H1 (cell line): ENCODE data around the gene CLCN3. TPM values are rescaled to one million over a fixed set of nuclear protein-coding genes. Genes with fewer than 3 reads are reported as not detected.

Experiments used
- CTCF ChIA-PET: fragments of 300-600 bp; sonication (Branson Sonifier 250); formaldehyde crosslinking; loops from one replicate; lab custom pipeline; 2021; ENCODE audit not compliant: partially characterized antibody; lab: Charles Lee
- POLR2A ChIA-PET: fragments of 300-600 bp; sonication (Branson Sonifier 250); formaldehyde crosslinking; loops from one replicate; lab custom pipeline; 2021; ENCODE audit warnings: inconsistent platforms; ENCODE audit not compliant: partially characterized antibody; lab: Charles Lee
- DNase-seq, 2 experiments: peaks; one replicate each; pipeline versions ENCODE4 v3.0.0 to v3.0.0-alpha.2; 2010 to 2022; ENCODE audit warnings: low spot score in 2 of 2, low read depth in 1 of 2, mixed read lengths in 1 of 2
- FAIRE-seq: peaks from 2 replicates; lab custom pipeline; 2011; peaks lifted over from hg19 to GRCh38; lab: Jason Lieb, UNC
- H2AFZ ChIP-seq: 2 replicates; pipeline ENCODE4 v1.8.1; 2012; ENCODE audit warnings: low read length, inconsistent platforms
- H2AK5ac ChIP-seq: 2 replicates; pipeline ENCODE4 v1.6.1; 2013; ENCODE audit warnings: low read depth, low read length
- H2BK120ac ChIP-seq: replicated peaks from 2 replicates; pipeline ENCODE3; 2013; ENCODE audit warnings: low read depth, low read length, inconsistent platforms
- H2BK12ac ChIP-seq: 2 replicates; pipeline ENCODE4 v1.6.1; 2013; ENCODE audit warnings: low read depth, low read length
- H2BK15ac ChIP-seq: 2 replicates; pipeline ENCODE4 v1.6.1; 2013; ENCODE audit warnings: low read length
- H2BK20ac ChIP-seq: 2 replicates; pipeline ENCODE4 v1.6.1; 2013; ENCODE audit warnings: low read length
- H2BK5ac ChIP-seq: 2 replicates; pipeline ENCODE4 v1.6.1; 2013; ENCODE audit warnings: low read depth, low read length
- H3K14ac ChIP-seq: 2 replicates; pipeline ENCODE4 v1.6.1; 2013; ENCODE audit warnings: inconsistent platforms; ENCODE audit not compliant: insufficient read length
- H3K18ac ChIP-seq: 2 replicates; pipeline ENCODE4 v1.6.1; 2013; ENCODE audit warnings: low read length; ENCODE audit errors: extremely low read depth
- H3K23ac ChIP-seq: 2 replicates; pipeline ENCODE4 v1.6.1; 2013; ENCODE audit warnings: inconsistent platforms; ENCODE audit not compliant: insufficient read length
- H3K23me2 ChIP-seq: 2 replicates; pipeline ENCODE4 v1.6.1; 2013; ENCODE audit warnings: low read depth, low read length
- H3K27ac ChIP-seq: 2 replicates; pipeline ENCODE4 v1.6.1; 2011; ENCODE audit warnings: low read depth, low read length, inconsistent platforms
- H3K27me3 ChIP-seq, 4 experiments: replicated peaks in 1 of 4; 1 replicate in 1 of 4; 2 replicates in 3 of 4; pipeline versions ENCODE4 v1.6.1 to v1.8.1; 2011 to 2013; ENCODE audit warnings: low read length in 3 of 4, mild to moderate bottlenecking in 3 of 4, inconsistent platforms in 2 of 4, mixed read lengths in 2 of 4, moderate library complexity in 1 of 4; ENCODE audit not compliant: control insufficient read depth in 3 of 4, insufficient read depth in 3 of 4; ENCODE audit errors: extremely low read depth in 1 of 4
- H3K36me3 ChIP-seq, 4 experiments: 2 replicates each; pipeline versions ENCODE4 v1.6.1 to v1.8.1; 2011 to 2013; ENCODE audit warnings: mild to moderate bottlenecking in 4 of 4, low read length in 3 of 4, moderate library complexity in 2 of 4, control low read depth in 1 of 4, inconsistent platforms in 1 of 4; ENCODE audit not compliant: insufficient read depth in 4 of 4, control insufficient read depth in 2 of 4
- H3K4ac ChIP-seq: replicated peaks from 2 replicates; pipeline ENCODE3; 2013; ENCODE audit warnings: low read length, low read depth, mixed read lengths, inconsistent platforms; ENCODE audit not compliant: insufficient read length
- H3K4me1 ChIP-seq, 4 experiments: replicated peaks in 1 of 4; 1 replicate in 1 of 4; 2 replicates in 3 of 4; pipeline versions ENCODE4 v1.6.1 to v1.8.1; 2011 to 2013; ENCODE audit warnings: low read length in 3 of 4, inconsistent platforms in 2 of 4, mixed read lengths in 1 of 4; ENCODE audit not compliant: insufficient read depth in 4 of 4, control insufficient read depth in 3 of 4
- H3K4me2 ChIP-seq, 2 experiments: 2 replicates each; pipeline versions ENCODE4 v1.6.1 to v1.8.1; 2011 to 2013; ENCODE audit warnings: low read depth in 2 of 2, low read length in 2 of 2, control low read depth in 1 of 2, inconsistent platforms in 1 of 2, mild to moderate bottlenecking in 1 of 2; ENCODE audit not compliant: insufficient read depth in 1 of 2
- H3K4me3 ChIP-seq, 4 experiments: fragments of 200-600, 300-600 bp in 1 of 4; sonication (generic), shearing (Covaris generic), sonication (Bioruptor Twin) in 1 of 4; 2 replicates each; pipeline versions ENCODE4 v1.5.1 to v1.8.1; 2011 to 2016; ENCODE audit warnings: low read length in 4 of 4, low read depth in 3 of 4, control low read depth in 2 of 4, inconsistent platforms in 2 of 4, mild to moderate bottlenecking in 2 of 4, mixed read lengths in 1 of 4, moderate library complexity in 1 of 4; ENCODE audit not compliant: insufficient read depth in 2 of 4; ENCODE audit errors: extremely low read depth in 1 of 4
- H3K56ac ChIP-seq: replicated peaks from 2 replicates; pipeline ENCODE3; 2013; ENCODE audit warnings: low read depth, mild to moderate bottlenecking, mixed read lengths, low read length, inconsistent platforms; ENCODE audit not compliant: insufficient read length
- H3K79me1 ChIP-seq: 2 replicates; pipeline ENCODE4 v1.6.1; 2013; ENCODE audit warnings: low read depth, low read length, control low read depth
- H3K79me2 ChIP-seq, 2 experiments: 2 replicates each; pipeline versions ENCODE4 v1.6.1 to v1.8.1; 2012 to 2013; ENCODE audit warnings: low read length in 2 of 2, mild to moderate bottlenecking in 2 of 2, inconsistent platforms in 1 of 2; ENCODE audit not compliant: insufficient read depth in 2 of 2, control insufficient read depth in 1 of 2
- H3K9ac ChIP-seq, 4 experiments: replicated peaks in 1 of 4; 1 replicate in 1 of 4; 2 replicates in 3 of 4; pipeline versions ENCODE4 v1.6.1 to v1.8.1; 2011 to 2013; ENCODE audit warnings: low read depth in 3 of 4, low read length in 3 of 4, control low read depth in 2 of 4, mild to moderate bottlenecking in 2 of 4, moderate library complexity in 2 of 4, inconsistent platforms in 1 of 4; ENCODE audit errors: extremely low read depth in 1 of 4
- H3K9me3 ChIP-seq, 2 experiments: 2 replicates each; pipeline versions ENCODE4 v1.6.1 to v1.8.1; 2012 to 2013; ENCODE audit warnings: mild to moderate bottlenecking in 2 of 2, moderate library complexity in 2 of 2, control low read depth in 1 of 2, inconsistent platforms in 1 of 2, low read depth in 1 of 2, low read length in 1 of 2, mixed read lengths in 1 of 2; ENCODE audit not compliant: insufficient read depth in 2 of 2
- H4K20me1 ChIP-seq, 2 experiments: replicated peaks in 1 of 2; 2 replicates each; pipeline versions ENCODE3 to v1.8.1; 2011 to 2013; ENCODE audit warnings: inconsistent platforms in 2 of 2, low read length in 2 of 2, mild to moderate bottlenecking in 1 of 2; ENCODE audit not compliant: insufficient read depth in 2 of 2, control insufficient read depth in 1 of 2
- H4K5ac ChIP-seq: 2 replicates; pipeline ENCODE4 v1.6.1; 2013; ENCODE audit warnings: low read length, low read depth, mixed read lengths, inconsistent platforms; ENCODE audit not compliant: insufficient read length
- H4K8ac ChIP-seq: 2 replicates; pipeline ENCODE4 v1.8.0; 2013; ENCODE audit warnings: mild to moderate bottlenecking, moderate library complexity, low read length, inconsistent platforms; ENCODE audit not compliant: insufficient read depth; ENCODE audit errors: extremely low read depth
- H4K91ac ChIP-seq: replicated peaks from 2 replicates; pipeline ENCODE3; 2013; ENCODE audit warnings: low read length, mixed read lengths, inconsistent platforms; ENCODE audit not compliant: insufficient read length
- ATF2 ChIP-seq: IDR thresholded peaks from 2 replicates; pipeline ENCODE4 v1.6.1; 2012; ENCODE audit warnings: low read length, inconsistent platforms
- BACH1 ChIP-seq: IDR thresholded peaks from 2 replicates; pipeline ENCODE4 v1.6.1; 2012; ENCODE audit warnings: low read length, improper control_type of control experiment
- BRCA1 ChIP-seq: IDR thresholded peaks from 2 replicates; pipeline ENCODE4 v1.6.1; 2012; ENCODE audit warnings: low read depth, low read length, improper control_type of control experiment
- CTCF ChIP-seq, 3 experiments: IDR thresholded peaks; 1 replicate in 2 of 3; 2 replicates in 1 of 3; pipeline versions ENCODE4 v1.5.1 to v1.6.1; 2011; ENCODE audit warnings: low read length in 3 of 3, mild to moderate bottlenecking in 3 of 3, inconsistent platforms in 2 of 3, low read depth in 1 of 3, moderate library complexity in 1 of 3; ENCODE audit not compliant: insufficient read depth in 1 of 3; ENCODE audit errors: control extremely low read depth in 1 of 3
- EGR1 ChIP-seq: IDR thresholded peaks from 2 replicates; pipeline ENCODE4 v1.6.1; 2011; ENCODE audit warnings: low read depth, low read length, borderline replicate concordance
- POLR2AphosphoS5 ChIP-seq: IDR thresholded peaks from 2 replicates; pipeline ENCODE4 v1.6.1; 2011; ENCODE audit warnings: low read depth, low read length
- POU5F1 ChIP-seq: IDR thresholded peaks from 2 replicates; pipeline ENCODE4 v1.6.1; 2011; ENCODE audit warnings: low read depth, mild to moderate bottlenecking, low read length, moderate library complexity
- SIX5 ChIP-seq: IDR thresholded peaks from 2 replicates; pipeline ENCODE4 v1.6.1; 2011; ENCODE audit warnings: mild to moderate bottlenecking, low read depth, low read length
- TAF7 ChIP-seq: optimal IDR thresholded peaks from 2 replicates; pipeline ENCODE3; 2011; ENCODE audit warnings: low read depth, mild to moderate bottlenecking, inconsistent platforms, low read length, moderate library complexity, borderline replicate concordance
- TBP ChIP-seq: IDR thresholded peaks from 2 replicates; pipeline ENCODE4 v1.6.1; 2011; ENCODE audit warnings: low read depth, low read length, improper control_type of control experiment
- WGBS, 2 experiments: shearing (Covaris generic) in 1 of 2; methylation state at CpG; one replicate each; pipeline versions ENCODE4 v1.1.6 to v1.1.7; 2013 to 2015; ENCODE audit warnings: low lambda C conversion rate in 2 of 2, mixed read lengths in 2 of 2, inconsistent platforms in 1 of 2, low coverage in 1 of 2, missing lambda C conversion rate in 1 of 2; ENCODE audit not compliant: insufficient replicate concordance in 2 of 2, insufficient coverage in 1 of 2, insufficient read length in 1 of 2; ENCODE audit errors: extremely low coverage in 1 of 2, missing lambda C conversion rate in 1 of 2; 5-methylcytosine and 5-hydroxymethylcytosine counted together
- polyA plus RNA-seq, 7 experiments: library from polyadenylated mRNA; depleted of rRNA in 3 of 7; stranded (reverse) in 5 of 7; unstranded in 2 of 7; fragments of >200 nt in 5 of 7; fragments of 200-250 nt in 2 of 7; gene quantifications; 1 replicate in 5 of 7; 2 replicates in 1 of 7; 4 replicates in 1 of 7; pipeline versions ENCODE4 v1.2.1 to v1.2.3, GENCODE V29; 2011 to 2013; ENCODE audit warnings: missing spikeins in 2 of 7, mixed read lengths in 2 of 7
- total RNA-seq: library from RNA; stranded (reverse); fragmentation: NEBNext Ultra II Directional; extraction: Animal tissue kit (Norgen Biotek cat#: 25700); gene quantifications from 2 replicates; pipeline ENCODE4 v1.2.1, GENCODE V29; 2021

CLCN3 gene
- total and polyA plus RNA-seq, 2 of the 8 experiments (the other 6 are each of a cell fraction or from before 2014, with no cell fraction given): 8.8 to 32.8 TPM

- Histone ChIP-seq H2BK120ac (no peak overlapping the region), H3K4ac (no peak overlapping the region), H4K91ac (no peak overlapping the region), H3K36me3 (peaks cover 0 to 11% (median 4%) of the 10 kb centered on the region in 4 experiments; a peak in 3 of 8 replicates), H3K14ac (no peak overlapping the region), H3K23ac (no peak overlapping the region), H2AK5ac (no peak overlapping the region), H4K5ac (no peak overlapping the region), H2BK5ac (no peak overlapping the region), H3K27ac (no peak overlapping the region), H3K79me1 (no peaks in the 10 kb centered on the region), H4K8ac (no peak overlapping the region), H3K4me2 (no peak overlapping the region), H4K20me1 (no peaks in the 10 kb centered on the region), H3K4me1 (no peaks in the 10 kb centered on the region), H2BK12ac (no peak overlapping the region), H3K4me3 (no peak overlapping the region), H3K79me2 (no peaks in the 10 kb centered on the region), H3K18ac (no peak overlapping the region), H3K9me3 (peaks cover 2 to 11% of the 10 kb centered on the region in 2 experiments; a peak in 1 of 4 replicates), H3K9ac (no peak overlapping the region), H3K27me3 (no peaks in the 10 kb centered on the region), H3K56ac (no peak overlapping the region), H2BK20ac (no peak overlapping the region), H2BK15ac (no peak overlapping the region), H2AFZ (no peak overlapping the region), H3K23me2 (no peaks in the 10 kb centered on the region)
- FAIRE-seq (no peak), DNase-seq (no peak)
- POLR2A ChIA-PET: no interaction called here
- 93% methylated on average over 4 of the region's 4 CpGs; no CpG with 5 or more reads in 1 of the 2 experiments for WGBS, 2 experiments
- CTCF ChIA-PET: no interaction called here
- TF ChIP-seq EGR1 (no peak), TAF7 (no peak), TBP (no peak), SIX5 (no peak), BACH1 (no peak), POLR2AphosphoS5 (no peak), CTCF (IDR thresholded peaks at IDR 0.05; ENCODE audit: control extremely low read depth in 1 of 3, insufficient read depth in 1 of 3, low read depth in 1 of 3, low read length in 3 of 3) (no peak), ATF2 (no peak), POU5F1 (no peak), BRCA1 (no peak)
These were observed 62.1 kb downstream of the CLCN3 start for GRCh38 chr4:169682372-169683047.
